Inflammatory macrophage treated with lipopolysaccharide for 1 hour (primary cell): ENCODE measurements around the gene PXYLP1.
"Not testable (repeated sequence)": the region's sequence is repeated elsewhere in the genome, so short reads cannot be mapped to it uniquely, and the experiment has no call there.

Experiments used
- DNase-seq, 2 donors: peaks; one replicate each; pipeline ENCODE4 v3.0.0-alpha.2; 2020 to 2022

PXYLP1 gene

GRCh38 chr3:141302364-141303141 lies 70.9 kb downstream of the PXYLP1 start:
- DNase-seq: peak; percentile 92 to 98

- peak; percentile 96 to 97 for DNase-seq
These were observed 72.0 kb downstream of the PXYLP1 start for GRCh38 chr3:141303481-141304223.

DNA sequence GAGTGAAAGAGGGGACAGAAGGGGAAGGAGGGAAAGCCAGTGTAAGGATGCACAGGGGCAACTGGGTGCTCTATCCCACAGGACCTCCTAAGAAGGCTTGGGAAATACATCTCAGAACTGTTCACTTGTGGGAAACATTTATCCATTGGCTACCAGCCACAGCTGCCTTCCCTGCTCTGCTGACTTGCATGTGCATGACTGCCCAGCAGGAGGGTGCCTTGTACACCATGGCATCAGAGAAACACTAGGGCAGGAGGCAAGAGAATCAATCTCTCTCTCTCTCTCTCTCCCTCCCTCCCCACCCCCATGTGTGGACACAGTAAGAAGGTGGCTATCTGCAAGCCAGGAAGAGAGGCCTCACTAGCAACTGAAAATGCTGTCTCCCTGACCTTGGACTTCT lies 73.8 kb downstream of the PXYLP1 start:
- DNase-seq: no peak

GRCh38 chr3:141306276-141306675 lies 74.7 kb downstream of the PXYLP1 start:
- no peak for DNase-seq

DNA sequence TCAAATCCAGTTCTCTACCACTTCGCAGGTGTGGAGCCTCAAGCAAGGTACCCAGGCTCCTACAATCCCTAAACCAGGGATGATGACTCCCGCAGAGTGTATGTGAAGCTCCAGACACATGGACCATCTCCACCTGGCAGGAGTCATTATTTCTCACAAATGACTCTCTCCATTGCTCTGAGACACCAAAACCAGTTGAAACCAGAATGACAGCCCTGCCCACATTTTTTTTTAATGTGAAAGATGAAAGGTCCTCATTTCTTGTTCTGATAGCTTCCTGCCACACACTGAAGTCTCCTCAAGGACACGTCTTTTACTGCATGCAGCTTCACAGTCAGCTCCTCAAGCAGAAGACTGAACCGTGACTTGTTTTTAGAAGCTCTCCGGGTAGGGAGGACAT lies 75.3 kb downstream of the PXYLP1 start:
- no peak for DNase-seq

- no peak for DNase-seq
These were observed 75.9 kb downstream of the PXYLP1 start for GRCh38 chr3:141307351-141308059.

DNA sequence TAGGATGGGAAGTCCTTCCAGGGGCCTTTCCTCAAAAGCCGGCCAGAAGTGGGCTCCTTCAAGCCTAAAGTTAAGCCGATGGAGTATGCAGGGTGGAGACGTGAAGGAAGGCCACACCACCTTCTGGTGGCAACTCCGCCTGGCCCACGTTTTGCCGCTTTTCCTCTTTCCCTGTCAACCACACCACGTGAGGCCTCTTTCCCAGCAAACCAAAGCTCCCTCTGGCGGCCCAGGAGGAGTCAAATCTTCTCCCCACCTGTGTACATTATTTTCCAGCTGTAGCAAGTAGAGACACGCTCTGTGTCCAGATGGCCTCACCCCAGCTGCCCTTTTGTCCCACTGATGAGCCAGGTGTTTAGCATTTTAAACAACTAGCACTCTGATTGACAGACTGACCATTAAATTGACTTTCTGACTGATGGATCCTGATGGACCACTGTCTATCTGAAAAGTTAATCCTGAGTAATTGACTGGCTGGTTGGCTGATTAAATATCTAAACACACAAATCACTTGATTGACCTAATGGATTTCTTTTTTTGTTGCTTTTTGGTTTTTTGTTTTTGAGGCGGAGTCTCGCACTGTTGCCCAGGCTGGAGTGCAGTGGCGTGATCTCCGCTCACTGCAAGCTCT lies 77.1 kb downstream of the PXYLP1 start:
- DNase-seq: peak in 1 of 2 donors; percentile 55

DNA sequence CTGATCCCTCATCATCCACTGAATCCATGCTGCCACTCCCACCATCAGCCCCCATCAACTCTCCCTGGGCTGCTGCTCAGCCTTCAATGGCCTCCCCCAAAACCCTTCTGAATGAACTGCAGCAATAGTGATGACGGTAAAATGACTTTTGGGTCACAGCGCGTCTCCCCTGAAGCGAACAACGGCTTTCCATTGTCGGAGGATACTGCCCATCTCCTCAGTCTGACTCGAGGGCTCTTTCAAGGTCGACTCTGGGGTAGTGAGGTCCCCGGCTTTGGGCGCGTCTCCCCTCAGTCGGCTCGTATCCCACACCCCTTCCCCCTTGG lies 79.5 kb downstream of the PXYLP1 start:
- DNase-seq: no peak

GRCh38 chr3:141311496-141312353 lies 80.1 kb downstream of the PXYLP1 start:
- DNase-seq: peak; percentile 97 to 98

GRCh38 chr3:141312354-141313092 lies 80.9 kb downstream of the PXYLP1 start:
- no peak for DNase-seq

DNA sequence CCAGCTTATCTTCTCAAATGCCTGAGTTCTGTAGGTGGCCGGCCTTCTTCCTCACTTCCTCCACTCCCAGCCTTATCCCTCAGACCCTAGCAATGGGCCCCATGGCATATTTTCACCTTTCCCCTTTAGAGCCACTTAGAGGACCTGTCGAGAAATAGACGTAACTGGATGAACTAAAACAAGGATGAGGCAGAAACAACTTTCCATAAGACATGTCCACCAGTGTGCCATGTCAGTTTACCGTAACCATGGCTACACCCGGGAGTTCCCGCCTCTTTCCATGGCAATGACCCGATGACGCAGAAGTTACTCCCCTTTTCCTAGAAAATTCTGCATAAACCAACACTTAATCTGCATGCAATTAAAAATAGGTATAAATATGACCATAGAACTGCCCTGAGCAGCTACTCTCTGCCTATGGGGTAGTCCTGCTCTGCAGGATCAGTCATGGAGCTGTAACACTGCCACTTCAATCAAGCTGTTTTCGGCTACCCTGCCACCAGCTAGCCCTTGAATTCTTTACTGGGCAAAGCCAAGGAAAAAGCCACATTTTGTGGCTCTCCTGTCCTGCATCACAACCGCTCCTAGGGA lies 81.6 kb downstream of the PXYLP1 start:
- DNase-seq: no peak

- DNase-seq: not testable (repeated sequence)
These were observed 82.8 kb downstream of the PXYLP1 start for GRCh38 chr3:141314415-141314814.

DNA sequence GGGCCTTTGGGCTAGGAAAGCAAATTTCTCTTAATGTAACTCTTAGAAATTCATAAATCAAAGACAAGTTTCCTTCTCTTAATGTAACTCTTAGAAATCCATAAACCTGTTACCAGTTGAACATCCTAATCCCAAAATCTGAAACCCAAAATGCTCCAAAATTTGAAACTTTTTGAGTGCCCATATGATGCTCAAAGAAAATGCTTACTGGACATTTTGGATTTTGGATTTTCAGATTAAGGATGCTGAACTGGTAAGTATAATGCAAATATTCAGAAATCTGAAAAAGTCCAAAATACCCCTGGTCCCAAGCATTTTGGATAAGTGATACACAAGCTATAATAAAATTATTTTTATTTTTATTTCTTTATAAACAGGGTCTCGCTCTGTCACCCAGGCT lies 85.2 kb downstream of the PXYLP1 start:
- DNase-seq: no peak

- DNase-seq: no peak
These were observed 88.9 kb downstream of the PXYLP1 start for GRCh38 chr3:141320399-141321108.

DNA sequence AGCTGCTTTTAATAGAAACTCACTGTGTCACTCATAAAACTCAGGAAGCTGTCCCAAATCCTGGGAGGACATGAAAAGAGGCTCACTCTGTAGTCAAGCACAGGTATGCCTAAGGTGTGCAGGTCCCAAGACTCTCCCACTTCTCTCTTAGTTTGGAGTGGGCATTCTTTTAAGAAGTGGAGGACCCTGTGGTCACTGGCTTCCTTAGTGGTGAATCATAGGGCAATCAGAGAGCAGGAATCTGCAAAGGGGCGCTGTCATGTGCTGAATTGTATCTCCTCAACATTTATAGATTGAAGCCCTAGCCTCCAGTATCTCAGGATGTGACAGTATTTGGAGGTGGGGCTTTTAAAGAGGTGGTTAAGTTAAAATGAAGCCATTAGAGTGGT lies 89.5 kb downstream of the PXYLP1 start:
- no peak for DNase-seq

DNA sequence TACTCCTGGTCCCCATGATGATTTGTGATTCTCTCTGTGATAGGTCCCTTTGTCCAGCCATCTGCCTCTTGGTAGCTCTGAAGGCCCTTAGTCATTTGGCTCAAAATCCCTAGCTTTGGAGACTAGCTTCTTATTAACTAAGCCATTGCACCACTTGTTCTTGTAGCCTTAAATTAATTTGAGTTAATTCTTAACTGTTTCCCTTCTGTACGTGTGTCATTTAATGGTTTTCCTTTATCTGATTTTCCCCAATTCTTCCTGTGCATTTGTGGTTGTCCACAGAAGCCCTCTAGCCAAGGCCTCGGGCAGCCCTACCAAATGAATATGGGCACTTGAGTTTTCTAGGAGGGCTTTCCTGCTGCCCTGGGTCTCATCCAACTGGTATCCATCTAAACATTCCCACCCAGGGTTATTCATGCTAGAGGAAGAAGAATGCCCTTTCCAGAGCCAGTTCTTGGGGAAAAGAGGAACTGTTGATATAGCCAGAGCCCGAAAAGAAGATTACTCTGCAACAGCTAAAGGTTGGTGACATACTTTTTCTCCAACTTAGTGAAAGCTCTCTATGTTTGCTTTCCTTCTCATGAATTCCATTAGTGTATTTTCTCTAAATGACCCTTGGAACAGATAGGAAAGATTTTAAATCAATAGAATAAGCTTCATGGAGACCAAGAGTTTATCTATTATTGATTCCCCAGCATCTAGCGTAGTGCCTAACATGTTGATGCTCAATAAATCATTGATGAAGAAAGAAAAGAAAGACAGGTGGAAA lies 92.5 kb downstream of the PXYLP1 start:
- DNase-seq: no peak

DNA sequence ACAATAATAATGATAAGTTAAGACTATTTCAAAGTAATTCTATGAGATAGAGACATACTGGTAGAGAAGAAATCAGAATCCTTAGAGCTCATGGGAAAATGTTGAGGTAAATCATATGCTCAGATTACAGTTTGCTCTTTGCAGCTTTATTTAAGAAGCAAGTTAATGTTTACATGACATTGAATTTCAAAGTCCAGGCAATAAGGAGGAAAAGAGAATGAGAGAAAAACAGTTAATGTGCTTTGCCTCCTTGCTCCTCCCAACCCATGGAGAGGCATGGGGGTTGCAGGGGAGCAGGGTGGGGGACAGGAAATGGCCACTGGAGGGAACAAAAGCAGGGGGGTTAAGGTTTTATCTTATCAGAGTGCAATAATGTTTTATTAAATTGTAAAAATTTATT lies 94.5 kb downstream of the PXYLP1 start:
- DNase-seq: no peak

- DNase-seq: no peak
These were observed 95.0 kb downstream of the PXYLP1 start for GRCh38 chr3:141326626-141327025.

DNA sequence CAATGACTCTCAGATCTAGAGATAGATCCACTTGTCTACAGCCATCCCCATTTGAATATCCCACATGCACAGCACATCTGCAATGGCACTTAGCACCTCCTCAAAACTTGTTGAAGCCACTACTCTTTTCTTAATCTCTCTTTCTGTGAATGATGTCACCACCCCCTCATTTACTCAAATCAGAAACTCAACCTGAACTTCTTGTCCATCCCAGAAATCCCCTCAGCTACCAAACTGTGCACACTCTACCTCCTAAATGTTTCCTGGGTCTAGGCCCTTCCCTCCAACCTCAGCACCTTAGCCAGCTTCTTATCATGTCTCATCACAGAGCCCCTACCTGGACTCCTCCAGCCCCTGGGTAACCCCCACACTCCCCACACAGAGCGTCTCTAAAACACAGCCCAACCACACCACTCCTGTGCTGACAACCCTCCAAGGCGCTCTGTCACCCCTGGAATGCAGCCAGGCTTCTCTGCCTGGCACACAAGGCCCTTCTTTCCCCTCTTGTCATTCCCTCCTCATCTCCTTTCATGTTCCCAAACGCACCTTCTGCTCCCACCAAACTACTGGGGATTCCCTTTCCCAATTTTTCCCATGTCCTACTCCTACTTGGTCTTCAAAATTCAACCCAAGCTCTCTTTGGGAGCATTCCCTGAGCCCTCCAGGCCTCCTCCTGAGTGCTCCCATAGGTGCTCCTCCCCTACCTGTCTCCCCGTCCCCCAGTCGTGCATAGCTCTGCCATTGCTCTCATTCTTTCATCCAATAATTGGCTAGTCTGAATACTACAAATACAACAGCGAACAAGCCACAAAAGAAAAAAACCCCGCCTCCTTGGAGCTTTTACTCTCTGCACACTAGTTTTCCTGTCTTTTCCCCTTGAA lies 96.9 kb downstream of the PXYLP1 start:
- no peak for DNase-seq
